ENCODE data around the gene LNPK. TPM values are rescaled to one million over a fixed set of nuclear protein-coding genes. Genes with fewer than 3 reads are reported as not detected.

LNPK gene
- total RNA-seq, 1 experiment from 2014 or later = 31.1 TPM

DNA sequence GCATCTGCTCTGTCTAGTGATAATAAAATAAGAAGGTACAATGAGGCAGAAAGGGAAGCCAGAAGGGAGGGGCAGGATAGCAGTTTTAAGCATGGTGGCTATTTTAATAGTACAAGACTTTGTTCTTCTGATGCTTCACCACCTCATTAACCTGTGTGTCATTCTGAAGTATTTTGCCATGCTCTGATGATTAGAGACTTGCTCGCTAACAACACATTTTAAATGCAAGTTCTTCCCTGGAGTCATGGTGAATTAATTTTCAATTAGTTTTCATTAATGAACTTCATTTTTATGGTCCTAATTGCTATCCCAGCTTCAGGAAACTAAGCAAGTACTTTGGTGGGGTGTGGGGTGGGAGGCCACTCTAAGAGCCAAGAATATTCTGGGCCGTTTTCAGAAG is 25.7 kb upstream of the LNPK start:
- intact Hi-C loops (cut with micrococcal nuclease; ENCODE audit: unreplicated experiment) = no loop called here
- BruUV-seq (replicated peaks) = no TSS peak
- TF ChIP-seq, protein P1, sequence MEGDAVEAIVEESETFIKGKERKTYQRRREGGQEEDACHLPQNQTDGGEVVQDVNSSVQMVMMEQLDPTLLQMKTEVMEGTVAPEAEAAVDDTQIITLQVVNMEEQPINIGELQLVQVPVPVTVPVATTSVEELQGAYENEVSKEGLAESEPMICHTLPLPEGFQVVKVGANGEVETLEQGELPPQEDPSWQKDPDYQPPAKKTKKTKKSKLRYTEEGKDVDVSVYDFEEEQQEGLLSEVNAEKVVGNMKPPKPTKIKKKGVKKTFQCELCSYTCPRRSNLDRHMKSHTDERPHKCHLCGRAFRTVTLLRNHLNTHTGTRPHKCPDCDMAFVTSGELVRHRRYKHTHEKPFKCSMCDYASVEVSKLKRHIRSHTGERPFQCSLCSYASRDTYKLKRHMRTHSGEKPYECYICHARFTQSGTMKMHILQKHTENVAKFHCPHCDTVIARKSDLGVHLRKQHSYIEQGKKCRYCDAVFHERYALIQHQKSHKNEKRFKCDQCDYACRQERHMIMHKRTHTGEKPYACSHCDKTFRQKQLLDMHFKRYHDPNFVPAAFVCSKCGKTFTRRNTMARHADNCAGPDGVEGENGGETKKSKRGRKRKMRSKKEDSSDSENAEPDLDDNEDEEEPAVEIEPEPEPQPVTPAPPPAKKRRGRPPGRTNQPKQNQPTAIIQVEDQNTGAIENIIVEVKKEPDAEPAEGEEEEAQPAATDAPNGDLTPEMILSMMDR (IDR thresholded peaks at IDR 0.05; ENCODE audit: unreplicated experiment) = no peak
- Mint-ChIP-seq H3K4me1 (ENCODE audit: low read depth, unreplicated experiment) (no peaks in the 10 kb centered on the region), H3K4me3 (ENCODE audit: low read depth, unreplicated experiment) (no peak overlapping the region), H3K27ac (ENCODE audit: unreplicated experiment) (no peak overlapping the region), H3K36me3 (ENCODE audit: insufficient read depth, unreplicated experiment) (no peaks in the 10 kb centered on the region), H3K27me3 (ENCODE audit: unreplicated experiment) (no peaks in the 10 kb centered on the region), H3K9me3 (ENCODE audit: low read depth, unreplicated experiment) (no peaks in the 10 kb centered on the region)
- DNase-seq = no peak
- CTCF ChIA-PET = no interaction called here

DNA sequence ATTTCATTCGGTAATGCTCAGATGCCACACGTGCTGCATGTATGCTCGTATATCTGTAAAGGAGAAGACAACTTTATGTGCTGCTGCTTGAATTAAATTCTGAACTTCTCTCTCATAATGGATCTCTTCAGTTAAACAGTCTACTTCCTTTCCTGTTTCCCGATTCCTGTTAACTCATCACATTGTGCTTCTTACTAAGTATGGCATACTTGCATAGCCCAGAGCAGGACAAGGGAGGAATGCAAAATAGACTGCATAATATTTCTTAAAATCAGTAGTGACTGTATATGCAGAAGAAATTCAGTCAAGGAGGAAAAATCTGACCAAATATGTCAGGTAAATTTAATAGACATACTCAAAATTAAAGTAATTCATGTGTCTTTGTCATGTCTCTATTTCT is 23.9 kb upstream of the LNPK start:
- no peaks in the 10 kb centered on the region for H3K36me3 Mint-ChIP-seq (ENCODE audit: insufficient read depth, unreplicated experiment)
- BruUV-seq (replicated peaks) = no TSS peak
- no peaks in the 10 kb centered on the region for H3K27me3 Mint-ChIP-seq (ENCODE audit: unreplicated experiment)
- H3K4me3 Mint-ChIP-seq (ENCODE audit: low read depth, unreplicated experiment) = no peak overlapping the region
- TF ChIP-seq, protein P1 (IDR thresholded peaks at IDR 0.05; ENCODE audit: unreplicated experiment) = no peak
- no peaks in the 10 kb centered on the region for H3K9me3 Mint-ChIP-seq (ENCODE audit: low read depth, unreplicated experiment)
- no peak for DNase-seq
- CTCF ChIA-PET = no interaction called here
- no peak overlapping the region for H3K27ac Mint-ChIP-seq (ENCODE audit: unreplicated experiment)
- intact Hi-C loops (cut with micrococcal nuclease; ENCODE audit: unreplicated experiment) = no loop called here
- no peaks in the 10 kb centered on the region for H3K4me1 Mint-ChIP-seq (ENCODE audit: low read depth, unreplicated experiment)

DNA sequence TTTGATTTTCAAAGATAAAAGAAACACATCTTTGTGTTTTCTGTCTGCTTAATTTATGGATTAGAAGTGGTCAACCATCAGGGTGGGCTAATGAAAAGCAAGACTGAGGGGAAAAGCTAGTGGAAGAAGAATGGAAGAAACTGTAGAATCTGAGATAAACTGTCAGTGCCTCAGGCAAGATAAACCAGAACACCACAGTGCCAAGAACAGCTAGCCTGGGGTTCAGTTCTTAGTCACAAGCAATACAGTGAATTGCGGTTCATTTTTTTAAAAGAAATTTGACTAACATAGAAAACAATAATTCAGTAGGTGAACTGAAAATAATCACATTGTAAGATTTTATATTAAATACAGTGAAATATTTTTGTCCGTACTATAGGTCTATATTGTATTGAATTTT is 22.0 kb upstream of the LNPK start:
- Mint-ChIP-seq H3K36me3 (ENCODE audit: insufficient read depth, unreplicated experiment) (no peaks in the 10 kb centered on the region), H3K4me3 (ENCODE audit: low read depth, unreplicated experiment) (no peak overlapping the region), H3K27me3 (ENCODE audit: unreplicated experiment) (no peaks in the 10 kb centered on the region), H3K27ac (ENCODE audit: unreplicated experiment) (no peak overlapping the region), H3K4me1 (ENCODE audit: low read depth, unreplicated experiment) (peaks cover 12% of the 10 kb centered on the region), H3K9me3 (ENCODE audit: low read depth, unreplicated experiment) (no peaks in the 10 kb centered on the region)
- intact Hi-C loops (cut with micrococcal nuclease; ENCODE audit: unreplicated experiment) = no loop called here
- TF ChIP-seq, protein P1 (IDR thresholded peaks at IDR 0.05; ENCODE audit: unreplicated experiment) = no peak
- no TSS peak for BruUV-seq (replicated peaks)
- CTCF ChIA-PET = no interaction called here
- no peak for DNase-seq

DNA sequence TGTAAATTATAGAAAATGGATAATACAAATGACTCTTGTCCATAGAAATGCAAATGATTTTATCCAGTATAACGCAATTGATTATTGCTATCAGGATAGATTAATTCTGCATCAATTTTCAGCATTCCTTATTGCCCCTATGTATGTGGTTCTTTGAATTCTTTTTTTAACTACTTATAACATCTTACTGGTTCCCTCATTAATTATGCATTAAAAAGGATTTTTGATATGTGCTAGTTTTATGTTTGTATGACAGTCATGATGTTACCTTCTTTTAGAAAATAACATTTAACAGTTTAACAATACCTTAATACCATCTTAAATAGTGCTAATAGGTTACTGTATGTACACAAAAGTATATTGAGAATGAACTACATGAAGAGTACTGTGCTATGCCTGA is 20.0 kb upstream of the LNPK start:
- Mint-ChIP-seq H3K4me1 (ENCODE audit: low read depth, unreplicated experiment) (peaks cover 15% of the 10 kb centered on the region), H3K27ac (ENCODE audit: unreplicated experiment) (no peak overlapping the region), H3K27me3 (ENCODE audit: unreplicated experiment) (no peaks in the 10 kb centered on the region), H3K36me3 (ENCODE audit: insufficient read depth, unreplicated experiment) (no peaks in the 10 kb centered on the region), H3K4me3 (ENCODE audit: low read depth, unreplicated experiment) (no peak overlapping the region), H3K9me3 (ENCODE audit: low read depth, unreplicated experiment) (no peaks in the 10 kb centered on the region)
- no TSS peak for BruUV-seq (replicated peaks)
- no peak for DNase-seq
- TF ChIP-seq, protein P1 (IDR thresholded peaks at IDR 0.05; ENCODE audit: unreplicated experiment) = no peak
- CTCF ChIA-PET = no interaction called here
- intact Hi-C loops (cut with micrococcal nuclease; ENCODE audit: unreplicated experiment) = no loop called here

DNA sequence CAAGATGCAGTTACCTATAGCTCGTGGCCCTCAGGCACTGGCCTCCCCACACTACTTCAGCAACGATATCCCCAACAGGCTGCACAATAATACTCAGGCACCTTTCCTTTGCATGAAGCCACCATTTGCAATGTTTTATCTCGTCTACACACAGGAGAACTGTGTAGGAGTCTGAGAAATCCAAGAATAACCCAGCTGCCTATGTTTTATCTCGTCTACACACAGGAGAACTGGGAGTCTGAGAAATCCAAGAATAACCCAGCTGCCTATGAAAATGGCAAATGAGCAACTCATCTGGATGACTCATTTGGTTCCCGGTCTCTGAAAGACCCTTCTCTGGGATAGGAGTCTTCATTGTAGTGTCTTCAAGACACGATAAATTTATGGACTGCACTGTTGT is 18.3 kb upstream of the LNPK start:
- no peak for DNase-seq
- Mint-ChIP-seq H3K9me3 (ENCODE audit: low read depth, unreplicated experiment) (no peaks in the 10 kb centered on the region), H3K4me3 (ENCODE audit: low read depth, unreplicated experiment) (no peak overlapping the region), H3K27me3 (ENCODE audit: unreplicated experiment) (no peaks in the 10 kb centered on the region), H3K4me1 (ENCODE audit: low read depth, unreplicated experiment) (peaks cover 15% of the 10 kb centered on the region), H3K27ac (ENCODE audit: unreplicated experiment) (no peak overlapping the region), H3K36me3 (ENCODE audit: insufficient read depth, unreplicated experiment) (no peaks in the 10 kb centered on the region)
- intact Hi-C loops (cut with micrococcal nuclease; ENCODE audit: unreplicated experiment) = no loop called here
- no TSS peak for BruUV-seq (replicated peaks)
- TF ChIP-seq, protein P1 (IDR thresholded peaks at IDR 0.05; ENCODE audit: unreplicated experiment) = no peak
- CTCF ChIA-PET = no interaction called here
